Astrocyte (in vitro differentiated cells and primary cell): ENCODE results near the gene GCNT2. TPM values are rescaled to one million over a fixed set of nuclear protein-coding genes. Genes with fewer than 3 reads are reported as not detected.

Source experiments
- DNase-seq: peaks from one replicate; pipeline ENCODE4 v3.0.0-alpha.2; 2010; ENCODE audit warnings: low read depth
- FAIRE-seq: peaks from 2 replicates; lab custom pipeline; 2011; peaks lifted over from hg19 to GRCh38; lab: Jason Lieb, UNC
- H2AFZ ChIP-seq: 2 replicates; pipeline ENCODE4 v1.6.0; 2012; ENCODE audit warnings: low read depth, low read length, inconsistent platforms
- H3K27ac ChIP-seq: 2 replicates; pipeline ENCODE4 v1.5.1; 2011; ENCODE audit warnings: low read depth, low read length, inconsistent platforms
- H3K27me3 ChIP-seq: 2 replicates; pipeline ENCODE4 v1.6.0; 2011; ENCODE audit warnings: low read length, inconsistent platforms; ENCODE audit not compliant: insufficient read depth
- H3K36me3 ChIP-seq: 2 replicates; pipeline ENCODE4 v1.5.1; 2011; ENCODE audit warnings: low read length, inconsistent platforms; ENCODE audit not compliant: insufficient read depth
- H3K4me1 ChIP-seq: 2 replicates; pipeline ENCODE4 v1.5.1; 2011; ENCODE audit warnings: low read length, inconsistent platforms; ENCODE audit not compliant: insufficient read depth
- H3K4me2 ChIP-seq: 2 replicates; pipeline ENCODE4 v1.6.0; 2012; ENCODE audit warnings: low read length, inconsistent platforms
- H3K4me3 ChIP-seq: 2 replicates; pipeline ENCODE4 v1.5.1; 2011; ENCODE audit warnings: low read depth, mild to moderate bottlenecking, low read length, inconsistent platforms; ENCODE audit not compliant: insufficient read depth
- H3K79me2 ChIP-seq: 2 replicates; pipeline ENCODE4 v1.6.0; 2012; ENCODE audit warnings: mild to moderate bottlenecking, low read length, inconsistent platforms; ENCODE audit not compliant: insufficient read depth
- H3K9ac ChIP-seq: 2 replicates; pipeline ENCODE4 v1.6.0; 2012; ENCODE audit warnings: mild to moderate bottlenecking, low read length, inconsistent platforms
- H3K9me3 ChIP-seq: 2 replicates; pipeline ENCODE4 v1.5.1; 2012; ENCODE audit warnings: low read depth, mild to moderate bottlenecking, low read length, inconsistent platforms; ENCODE audit not compliant: insufficient read depth
- H4K20me1 ChIP-seq: 2 replicates; pipeline ENCODE4 v1.6.0; 2012; ENCODE audit warnings: low read length, inconsistent platforms; ENCODE audit not compliant: insufficient read depth
- H3K27ac Mint-ChIP-seq: one replicate; pipeline ENCODE4 v1.8.0; 2021; ENCODE audit warnings: mild to moderate bottlenecking, mixed read lengths; ENCODE audit not compliant: unreplicated experiment
- H3K27me3 Mint-ChIP-seq: one replicate; pipeline ENCODE4 v1.8.0; 2021; ENCODE audit warnings: low read depth, mixed read lengths; ENCODE audit not compliant: unreplicated experiment
- H3K36me3 Mint-ChIP-seq: one replicate; pipeline ENCODE4 v1.8.0; 2021; ENCODE audit warnings: low read depth, mixed read lengths; ENCODE audit not compliant: unreplicated experiment
- H3K4me1 Mint-ChIP-seq: one replicate; pipeline ENCODE4 v1.8.0; 2021; ENCODE audit warnings: low read depth, mixed read lengths; ENCODE audit not compliant: unreplicated experiment
- H3K4me3 Mint-ChIP-seq: one replicate; pipeline ENCODE4 v1.8.0; 2021; ENCODE audit warnings: mild to moderate bottlenecking, moderate library complexity, mixed read lengths; ENCODE audit not compliant: unreplicated experiment
- H3K9me3 Mint-ChIP-seq: one replicate; pipeline ENCODE4 v1.8.0; 2021; ENCODE audit warnings: mild to moderate bottlenecking, mixed read lengths; ENCODE audit not compliant: unreplicated experiment
- CTCF ChIP-seq: IDR thresholded peaks from 2 replicates; pipeline ENCODE4 v1.5.1; 2011; ENCODE audit warnings: low read depth, mild to moderate bottlenecking, inconsistent platforms, low read length, moderate library complexity; ENCODE audit not compliant: insufficient read depth
- EZH2 ChIP-seq: IDR thresholded peaks from 2 replicates; pipeline ENCODE4 v1.6.1; 2012; ENCODE audit warnings: mild to moderate bottlenecking, low read length, inconsistent platforms; ENCODE audit not compliant: insufficient read depth
- total RNA-seq: library from RNA; stranded (reverse); gene quantifications from 2 replicates; pipeline ENCODE4 v1.2.1, GENCODE V29; 2021

The GCNT2 gene
- total RNA-seq, 1 donor from 2014 or later = 14.8 TPM

- TF ChIP-seq CTCF = no peak
- no peak for TF ChIP-seq EZH2
- Histone ChIP-seq H3K36me3 (no peaks in the 10 kb centered on the region), H3K4me2 (no peak overlapping the region), H3K27ac (no peak overlapping the region), H3K9me3 (no peaks in the 10 kb centered on the region), H2AFZ (no peak overlapping the region), H4K20me1 (no peaks in the 10 kb centered on the region), H3K4me1 (no peaks in the 10 kb centered on the region), H3K79me2 (no peaks in the 10 kb centered on the region), H3K27me3 (no peaks in the 10 kb centered on the region), H3K9ac (no peak overlapping the region), H3K4me3 (no peak overlapping the region)
- no peak overlapping the region for H3K4me3 Mint-ChIP-seq
- no peak overlapping the region for H3K27ac Mint-ChIP-seq
- peaks cover 9% of the 10 kb centered on the region for H3K9me3 Mint-ChIP-seq
- peaks cover 7% of the 10 kb centered on the region for H3K36me3 Mint-ChIP-seq
- DNase-seq (no peak), FAIRE-seq (no peak)
- H3K4me1 Mint-ChIP-seq = peaks cover 6% of the 10 kb centered on the region
- H3K27me3 Mint-ChIP-seq = no peaks in the 10 kb centered on the region
Measured at GRCh38 chr6:10618409-10618808, 97.3 kb downstream of the GCNT2 start.

DNA sequence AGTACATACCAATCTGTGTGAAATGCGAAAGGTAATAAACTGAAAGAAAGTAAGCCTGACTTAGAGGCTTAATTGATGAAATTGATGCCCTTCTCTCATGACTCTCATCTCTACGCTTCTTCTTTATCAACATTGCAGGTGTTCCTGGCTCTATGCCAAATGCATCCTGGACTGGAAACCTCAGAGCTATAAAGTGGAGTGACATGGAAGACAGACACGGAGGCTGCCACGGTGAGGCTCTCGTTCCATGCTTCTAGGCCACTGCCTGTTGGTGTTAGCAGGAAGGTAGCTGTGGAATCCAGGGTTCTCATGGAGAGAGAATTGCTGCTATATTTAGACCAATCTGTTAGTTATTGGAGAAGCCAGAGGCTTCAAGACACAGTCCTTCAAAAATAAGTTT, 100.1 kb downstream of the GCNT2 start:
- H3K27me3 ChIP-seq = no peaks in the 10 kb centered on the region
- DNase-seq (no peak), FAIRE-seq (no peak)
- no peaks in the 10 kb centered on the region for H3K79me2 ChIP-seq
- no peak for TF ChIP-seq CTCF
- no peak for TF ChIP-seq EZH2
- no peak overlapping the region for H3K4me2 ChIP-seq
- H3K4me3 ChIP-seq = no peak overlapping the region
- no peak overlapping the region for H2AFZ ChIP-seq
- Mint-ChIP-seq H3K27ac (no peak overlapping the region), H3K4me3 (no peak overlapping the region), H3K36me3 (peaks cover 16% of the 10 kb centered on the region), H3K9me3 (peaks cover 12% of the 10 kb centered on the region), H3K27me3 (no peaks in the 10 kb centered on the region), H3K4me1 (peaks cover 8% of the 10 kb centered on the region)
- H4K20me1 ChIP-seq = no peaks in the 10 kb centered on the region
- no peak overlapping the region for H3K9ac ChIP-seq
- no peaks in the 10 kb centered on the region for H3K9me3 ChIP-seq
- no peaks in the 10 kb centered on the region for H3K36me3 ChIP-seq
- no peak overlapping the region for H3K27ac ChIP-seq
- H3K4me1 ChIP-seq = no peaks in the 10 kb centered on the region

DNA sequence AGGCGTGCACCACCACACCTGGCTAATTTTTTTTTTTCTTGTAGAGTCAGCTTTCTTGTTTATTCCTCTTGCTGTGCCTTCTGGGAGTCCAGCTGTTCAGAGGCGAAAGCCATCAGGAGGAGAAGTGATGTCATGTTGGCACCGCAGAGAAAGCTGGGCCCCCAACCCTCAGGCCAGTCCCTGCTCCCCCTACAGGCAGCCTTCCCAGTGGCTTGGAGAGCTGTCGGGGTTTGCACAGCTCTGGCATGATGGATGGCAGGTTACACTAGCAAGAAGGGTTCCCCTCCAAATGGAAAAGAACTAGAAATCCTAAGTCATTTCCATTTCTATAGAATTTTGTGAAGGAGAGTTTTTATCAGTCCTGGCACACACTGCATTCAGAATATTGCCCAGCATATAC, 100.7 kb downstream of the GCNT2 start:
- H3K79me2 ChIP-seq = no peaks in the 10 kb centered on the region
- Mint-ChIP-seq H3K27ac (no peak overlapping the region), H3K27me3 (no peaks in the 10 kb centered on the region), H3K36me3 (peaks cover 16% of the 10 kb centered on the region), H3K4me1 (peaks cover 13% of the 10 kb centered on the region), H3K9me3 (peaks cover 8% of the 10 kb centered on the region), H3K4me3 (no peak overlapping the region)
- no peak overlapping the region for H3K27ac ChIP-seq
- H3K9me3 ChIP-seq = no peaks in the 10 kb centered on the region
- H3K4me2 ChIP-seq = no peak overlapping the region
- H4K20me1 ChIP-seq = no peaks in the 10 kb centered on the region
- TF ChIP-seq CTCF (no peak), EZH2 (no peak)
- H3K36me3 ChIP-seq = no peaks in the 10 kb centered on the region
- no peaks in the 10 kb centered on the region for H3K4me1 ChIP-seq
- no peak for DNase-seq
- no peaks in the 10 kb centered on the region for H3K27me3 ChIP-seq
- no peak overlapping the region for H3K4me3 ChIP-seq
- H3K9ac ChIP-seq = no peak overlapping the region
- no peak for FAIRE-seq
- H2AFZ ChIP-seq = no peak overlapping the region
